ENCODE results near the gene NTRK3. TPM values are rescaled to one million over a fixed set of nuclear protein-coding genes. Genes with fewer than 3 reads are reported as not detected.

NTRK3 gene
- total RNA-seq, 1 experiment from 2014 or later: not detected

- no peak overlapping the region for H3K4me3 ChIP-seq (ENCODE audit: low read depth, low read length)
- no peak overlapping the region for H3K27ac Mint-ChIP-seq (ENCODE audit: unreplicated experiment)
- H3K36me3 Mint-ChIP-seq (ENCODE audit: insufficient read depth, unreplicated experiment): no peaks in the 10 kb centered on the region
- H3K9me3 Mint-ChIP-seq (ENCODE audit: unreplicated experiment): no peaks in the 10 kb centered on the region
- H3K9me3 ChIP-seq: no peaks in the 10 kb centered on the region
- no peak overlapping the region for H3K4me3 Mint-ChIP-seq (ENCODE audit: unreplicated experiment)
- intact Hi-C loops (cut with micrococcal nuclease; ENCODE audit: unreplicated experiment): no loop called here
- H3K27me3 ChIP-seq (replicated peaks; ENCODE audit: control insufficient read depth, insufficient read depth, low read length): no peaks in the 10 kb centered on the region
- no TSS peak for BruUV-seq (replicated peaks)
- H3K27me3 Mint-ChIP-seq (ENCODE audit: insufficient read depth, unreplicated experiment): no peaks in the 10 kb centered on the region
- POLR2A ChIA-PET: no interaction called here
- H3K4me1 ChIP-seq: no peaks in the 10 kb centered on the region
- H3K4me1 Mint-ChIP-seq (ENCODE audit: low read depth, unreplicated experiment): no peaks in the 10 kb centered on the region
- no peaks in the 10 kb centered on the region for H3K36me3 ChIP-seq (ENCODE audit: control insufficient read depth, insufficient read depth, low read length)
- CTCF ChIA-PET: no interaction called here
- no peak for DNase-seq
- TF ChIP-seq, protein P1, sequence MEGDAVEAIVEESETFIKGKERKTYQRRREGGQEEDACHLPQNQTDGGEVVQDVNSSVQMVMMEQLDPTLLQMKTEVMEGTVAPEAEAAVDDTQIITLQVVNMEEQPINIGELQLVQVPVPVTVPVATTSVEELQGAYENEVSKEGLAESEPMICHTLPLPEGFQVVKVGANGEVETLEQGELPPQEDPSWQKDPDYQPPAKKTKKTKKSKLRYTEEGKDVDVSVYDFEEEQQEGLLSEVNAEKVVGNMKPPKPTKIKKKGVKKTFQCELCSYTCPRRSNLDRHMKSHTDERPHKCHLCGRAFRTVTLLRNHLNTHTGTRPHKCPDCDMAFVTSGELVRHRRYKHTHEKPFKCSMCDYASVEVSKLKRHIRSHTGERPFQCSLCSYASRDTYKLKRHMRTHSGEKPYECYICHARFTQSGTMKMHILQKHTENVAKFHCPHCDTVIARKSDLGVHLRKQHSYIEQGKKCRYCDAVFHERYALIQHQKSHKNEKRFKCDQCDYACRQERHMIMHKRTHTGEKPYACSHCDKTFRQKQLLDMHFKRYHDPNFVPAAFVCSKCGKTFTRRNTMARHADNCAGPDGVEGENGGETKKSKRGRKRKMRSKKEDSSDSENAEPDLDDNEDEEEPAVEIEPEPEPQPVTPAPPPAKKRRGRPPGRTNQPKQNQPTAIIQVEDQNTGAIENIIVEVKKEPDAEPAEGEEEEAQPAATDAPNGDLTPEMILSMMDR (IDR thresholded peaks at IDR 0.05; ENCODE audit: insufficient read depth in 1 of 2, low read depth in 1 of 2, low read length in 1 of 2, severe bottlenecking in 1 of 2, unreplicated experiment in 1 of 2): no peak
These were observed 36.9 kb downstream of the NTRK3 start for GRCh38 chr15:88219623-88220022.

DNA sequence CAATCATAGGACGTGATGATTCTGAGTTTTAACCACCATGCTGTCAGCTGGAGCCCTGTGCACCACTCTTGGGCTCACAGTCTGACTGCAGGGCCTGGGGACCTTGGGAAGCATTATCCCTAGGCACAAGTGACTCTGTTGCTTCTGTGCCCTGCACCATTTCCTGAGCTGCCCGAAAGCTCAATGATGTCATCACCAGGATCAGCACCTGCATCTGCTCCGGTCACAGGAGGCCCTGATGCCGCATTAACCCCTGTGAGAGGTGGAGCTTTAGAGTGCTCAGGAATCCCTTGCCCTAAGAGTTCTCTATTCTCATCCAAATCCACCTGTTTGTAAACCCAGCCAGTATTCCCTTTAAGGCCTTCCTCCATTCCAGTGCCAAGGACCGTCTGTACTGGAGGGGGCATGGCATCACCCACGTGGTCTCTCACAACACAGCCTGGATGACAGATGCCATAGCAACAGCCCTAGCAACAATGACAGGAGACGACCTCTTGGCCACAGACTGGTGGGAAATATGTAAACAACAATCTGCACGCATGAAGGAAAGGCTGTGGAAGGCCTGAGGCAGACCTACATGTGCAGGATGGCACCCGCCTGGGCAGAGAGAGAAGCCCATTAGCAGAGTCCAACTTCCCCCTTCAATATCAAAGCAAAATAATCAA lies 37.9 kb downstream of the NTRK3 start:
- ChIA-PET CTCF (no interaction called here), POLR2A (no interaction called here)
- H3K4me3 ChIP-seq (ENCODE audit: low read depth, low read length): no peak overlapping the region
- TF ChIP-seq, protein P1 (IDR thresholded peaks at IDR 0.05; ENCODE audit: insufficient read depth in 1 of 2, low read depth in 1 of 2, low read length in 1 of 2, severe bottlenecking in 1 of 2, unreplicated experiment in 1 of 2): no peak
- no peaks in the 10 kb centered on the region for H3K27me3 ChIP-seq (replicated peaks; ENCODE audit: control insufficient read depth, insufficient read depth, low read length)
- peaks cover 2% of the 10 kb centered on the region for H3K27me3 Mint-ChIP-seq (ENCODE audit: insufficient read depth, unreplicated experiment)
- no TSS peak for BruUV-seq (replicated peaks)
- intact Hi-C loops (cut with micrococcal nuclease; ENCODE audit: unreplicated experiment): no loop called here
- no peak overlapping the region for H3K27ac Mint-ChIP-seq (ENCODE audit: unreplicated experiment)
- no peak overlapping the region for H3K4me3 Mint-ChIP-seq (ENCODE audit: unreplicated experiment)
- H3K4me1 Mint-ChIP-seq (ENCODE audit: low read depth, unreplicated experiment): no peaks in the 10 kb centered on the region
- H3K36me3 ChIP-seq (ENCODE audit: control insufficient read depth, insufficient read depth, low read length): no peaks in the 10 kb centered on the region
- H3K36me3 Mint-ChIP-seq (ENCODE audit: insufficient read depth, unreplicated experiment): no peaks in the 10 kb centered on the region
- no peaks in the 10 kb centered on the region for H3K9me3 Mint-ChIP-seq (ENCODE audit: unreplicated experiment)
- DNase-seq: no peak
- no peaks in the 10 kb centered on the region for H3K9me3 ChIP-seq
- no peaks in the 10 kb centered on the region for H3K4me1 ChIP-seq

- TF ChIP-seq, protein P1 (IDR thresholded peaks at IDR 0.05; ENCODE audit: insufficient read depth in 1 of 2, low read depth in 1 of 2, low read length in 1 of 2, severe bottlenecking in 1 of 2, unreplicated experiment in 1 of 2): no peak
- Mint-ChIP-seq H3K36me3 (ENCODE audit: insufficient read depth, unreplicated experiment) (no peaks in the 10 kb centered on the region), H3K4me3 (ENCODE audit: unreplicated experiment) (no peak overlapping the region), H3K9me3 (ENCODE audit: unreplicated experiment) (no peaks in the 10 kb centered on the region), H3K27ac (ENCODE audit: unreplicated experiment) (no peak overlapping the region), H3K4me1 (ENCODE audit: low read depth, unreplicated experiment) (no peaks in the 10 kb centered on the region), H3K27me3 (ENCODE audit: insufficient read depth, unreplicated experiment) (peaks cover 2% of the 10 kb centered on the region)
- no peak for DNase-seq
- Histone ChIP-seq H3K4me3 (ENCODE audit: low read depth, low read length) (no peak overlapping the region), H3K4me1 (no peaks in the 10 kb centered on the region), H3K9me3 (no peaks in the 10 kb centered on the region), H3K27me3 (replicated peaks; ENCODE audit: control insufficient read depth, insufficient read depth, low read length) (no peaks in the 10 kb centered on the region), H3K36me3 (ENCODE audit: control insufficient read depth, insufficient read depth, low read length) (no peaks in the 10 kb centered on the region)
- intact Hi-C loops (cut with micrococcal nuclease; ENCODE audit: unreplicated experiment): no loop called here
- CTCF ChIA-PET: no interaction called here
- POLR2A ChIA-PET: no interaction called here
- no TSS peak for BruUV-seq (replicated peaks)
These were observed 41.4 kb downstream of the NTRK3 start for GRCh38 chr15:88215066-88215648.

Measured in Caco-2 (cell line).